A549 (cell line): Measurements from ENCODE around the gene NCLN. TPM values are rescaled to one million over a fixed set of nuclear protein-coding genes. Genes with fewer than 3 reads are reported as not detected.

Experiments used
- ATAC-seq, 2 experiments: fragments of 200-7000 bp in 1 of 2; fragments of >200 bp in 1 of 2; cut with Nextera tagmentation in 1 of 2; cut with Tn5 transposase in 1 of 2; 3 replicates each; pipeline versions ENCODE4 v1.8.0 to v1.9.1; 2018 to 2020; ENCODE audit warnings: mild to moderate bottlenecking in 1 of 2, moderate library complexity in 1 of 2
- CTCF ChIA-PET: fragments of 300-600 bp; sonication (Branson Sonifier 250); formaldehyde crosslinking; extraction: SDS; loops from one replicate; lab custom pipeline; 2021; ENCODE audit warnings: antibody characterized with exemption, inconsistent platforms; lab: Yijun Ruan, JAX
- POLR2A ChIA-PET: fragments of 350-600 bp; formaldehyde crosslinking; extraction: SDS; loops from one replicate; lab custom pipeline; 2021; ENCODE audit warnings: antibody characterized with exemption, inconsistent platforms; lab: Yijun Ruan, JAX
- DNase-seq, 2 experiments: peaks; one replicate each; pipeline versions ENCODE4 v3.0.0 to v3.0.0-alpha.2; 2011 to 2016; ENCODE audit warnings: low read depth in 1 of 2, low spot score in 1 of 2
- FAIRE-seq: peaks from 2 replicates; lab custom pipeline; 2011; peaks lifted over from hg19 to GRCh38; lab: Jason Lieb, UNC
- H3K27ac ChIP-seq, 2 experiments: fragments of >200 bp; sonication (Bioruptor Twin); formaldehyde crosslinking; 3 replicates each; pipeline ENCODE4 v1.5.1; 2016 to 2017
- H3K4me1 ChIP-seq: fragments of >200 bp; sonication (Bioruptor Twin); formaldehyde crosslinking; 3 replicates; pipeline ENCODE4 v1.6.1; 2016
- H3K4me2 ChIP-seq: fragments of >200 bp; sonication (Bioruptor Twin); formaldehyde crosslinking; 3 replicates; pipeline ENCODE4 v1.6.1; 2016
- H3K4me3 ChIP-seq: fragments of >200 bp; sonication (Bioruptor Twin); formaldehyde crosslinking; 3 replicates; pipeline ENCODE4 v1.5.1; 2016
- H3K9me3 ChIP-seq: fragments of >200 bp; sonication (Bioruptor Twin); formaldehyde crosslinking; 3 replicates; pipeline ENCODE4 v1.6.1; 2016
- ATOH8 ChIP-seq: fragments of 250-450 bp; sonication (Bioruptor Pico); IDR thresholded peaks from 2 replicates; pipeline ENCODE4 v1.5.0; 2020; ENCODE audit warnings: low read depth, mild to moderate bottlenecking, moderate library complexity
- CBX2 ChIP-seq: fragments of 200-600 bp; sonication (generic); IDR thresholded peaks from 2 replicates; pipeline ENCODE4 v1.6.1; 2016; ENCODE audit warnings: low read depth, mild to moderate bottlenecking, borderline replicate concordance
- CBX8 ChIP-seq: fragments of 200-600 bp; sonication (generic); IDR thresholded peaks from 2 replicates; pipeline ENCODE4 v1.6.1; 2016
- CEBPB ChIP-seq, 2 experiments: fragments of >200 bp in 1 of 2; sonication (Bioruptor Twin) in 1 of 2; formaldehyde crosslinking in 1 of 2; IDR thresholded peaks; 2 replicates each; pipeline ENCODE4 v1.6.1; 2012 to 2016
- CTCF ChIP-seq: fragments of >200 bp; sonication (Bioruptor Twin); formaldehyde crosslinking; IDR thresholded peaks from 3 replicates; pipeline ENCODE4 v1.5.1; 2016
- E2F6 ChIP-seq: IDR thresholded peaks from 2 replicates; pipeline ENCODE4 v1.6.1; 2012; ENCODE audit warnings: low read depth, borderline replicate concordance
- EHMT2 ChIP-seq: fragments of 200-600 bp; sonication (generic); IDR thresholded peaks from 2 replicates; pipeline ENCODE4 v1.6.1; 2016; ENCODE audit warnings: antibody characterized with exemption, low read depth, mild to moderate bottlenecking, moderate library complexity
- ELK1 ChIP-seq: fragments of 150-350 bp; IDR thresholded peaks from 2 replicates; pipeline ENCODE4 v1.6.1; 2014; ENCODE audit warnings: low read depth, mild to moderate bottlenecking, low read length
- EP300 ChIP-seq, 2 experiments: fragments of >200 bp; sonication (Bioruptor Twin); formaldehyde crosslinking; IDR thresholded peaks; 2 replicates in 1 of 2; 3 replicates in 1 of 2; pipeline ENCODE4 v1.6.1; 2016 to 2017
- FOSL2 ChIP-seq, 2 experiments: fragments of 450-650 bp in 1 of 2; fragments of >200 bp in 1 of 2; sonication (Bioruptor Twin) in 1 of 2; formaldehyde crosslinking; IDR thresholded peaks; 2 replicates each; pipeline versions ENCODE4 v1.5.0 to v1.6.1; 2016 to 2020; ENCODE audit warnings: mild to moderate bottlenecking in 1 of 2, moderate library complexity in 1 of 2
- GATA3 ChIP-seq: IDR thresholded peaks from 2 replicates; pipeline ENCODE4 v1.6.1; 2012; ENCODE audit warnings: borderline replicate concordance
- HDAC2 ChIP-seq: fragments of 200-600 bp; sonication (generic); IDR thresholded peaks from 2 replicates; pipeline ENCODE4 v1.6.1; 2016
- HES2 ChIP-seq: fragments of >200 bp; sonication (Bioruptor Twin); formaldehyde crosslinking; IDR thresholded peaks from 2 replicates; pipeline ENCODE4 v1.6.1; 2016
- HMGXB4 ChIP-seq: fragments of 250-450 bp; sonication (Bioruptor Pico); IDR thresholded peaks from 2 replicates; pipeline ENCODE4 v1.5.0; 2021; ENCODE audit warnings: mild to moderate bottlenecking, moderate library complexity, borderline replicate concordance
- HOXA7 ChIP-seq: fragments of 250-450 bp; sonication (Bioruptor Pico); IDR thresholded peaks from 2 replicates; pipeline ENCODE4 v1.5.0; 2020; ENCODE audit warnings: mild to moderate bottlenecking, moderate library complexity
- KDM5A ChIP-seq: fragments of 200-600 bp; sonication (generic); IDR thresholded peaks from 2 replicates; pipeline ENCODE4 v1.6.1; 2016; ENCODE audit warnings: antibody characterized with exemption, mild to moderate bottlenecking
- NFE2L2 ChIP-seq: fragments of 150-350 bp; conservative IDR thresholded peaks from 2 replicates; pipeline ENCODE4 v1.6.1; 2014; ENCODE audit warnings: low read length
- PHF8 ChIP-seq: fragments of 200-600 bp; sonication (generic); IDR thresholded peaks from 2 replicates; pipeline ENCODE4 v1.6.1; 2016; ENCODE audit warnings: low read depth, mild to moderate bottlenecking, antibody characterized with exemption, moderate library complexity, borderline replicate concordance
- POLR2AphosphoS2 ChIP-seq: conservative IDR thresholded peaks from 2 replicates; pipeline ENCODE4 v1.6.1; 2012; ENCODE audit warnings: low read length, improper control_type of control experiment, inconsistent platforms
- RARB ChIP-seq: fragments of 250-450 bp; sonication (Bioruptor Pico); IDR thresholded peaks from 2 replicates; pipeline ENCODE4 v1.8.0; 2021; ENCODE audit warnings: mild to moderate bottlenecking, moderate library complexity
- ZNF302 ChIP-seq: fragments of 250-450 bp; sonication (Bioruptor Pico); IDR thresholded peaks from 2 replicates; pipeline ENCODE4 v1.9.0; 2021; ENCODE audit warnings: inconsistent platforms, mild to moderate bottlenecking, moderate library complexity
- ZSCAN20 ChIP-seq: fragments of 250-450 bp; sonication (Bioruptor Pico); IDR thresholded peaks from 2 replicates; pipeline ENCODE4 v1.8.0; 2022; ENCODE audit warnings: mild to moderate bottlenecking, moderate library complexity
- WGBS: methylation state at CpG from one replicate; pipeline ENCODE4 v1.1.6; 2017; ENCODE audit errors: missing lambda C conversion rate; 5-methylcytosine and 5-hydroxymethylcytosine counted together
- polyA plus RNA-seq, 4 experiments: library from polyadenylated mRNA; depleted of rRNA in 3 of 4; stranded (reverse); fragments of >200 nt; fragmentation: RNase III in 1 of 4; extraction: RNeasy Plus Mini Kit Qiagen cat#74134 plus additional on column Dnase treatment in 1 of 4; gene quantifications; 2 replicates in 3 of 4; 3 replicates in 1 of 4; pipeline ENCODE4 v1.2.3, GENCODE V29; 2011 to 2017

Gene NCLN
- polyA plus RNA-seq, 2 of the 4 experiments (the other 2 are of a cell fraction), result 22.8 to 58.5 TPM

GRCh38 chr19:3148503-3148902 is 37.2 kb upstream of the NCLN start:
- ChIA-PET CTCF (interaction anchor here (3.4 to 8.8 kb wide), 2 partner anchors 13 to 19 kb away, joined by 28 to 96 read pairs; no protein-coding TSS in a partner anchor), POLR2A (no interaction called here)
- DNase-seq, result no peak
- no peak for FAIRE-seq
- no peak overlapping the region for H3K4me3 ChIP-seq
- H3K27ac ChIP-seq, result no peak overlapping the region
- no peak for ATAC-seq
- no peak overlapping the region for H3K4me2 ChIP-seq
- H3K4me1 ChIP-seq, result no peaks in the 10 kb centered on the region
- TF ChIP-seq GATA3, result no peak
- no peak for TF ChIP-seq PHF8
- TF ChIP-seq FOSL2 (IDR thresholded peaks at IDR 0.05), result no peak
- no peak for TF ChIP-seq FOSL2 (CRISPR knock-in tag; IDR thresholded peaks at IDR 0.05)
- TF ChIP-seq ZSCAN20 (CRISPR knock-in tag), result no peak
- no peak for TF ChIP-seq E2F6
- no peak for TF ChIP-seq EHMT2
- TF ChIP-seq ELK1, result no peak
- TF ChIP-seq POLR2AphosphoS2, result no peak
- no peak for TF ChIP-seq CBX2
- TF ChIP-seq HDAC2, result no peak
- no peak for TF ChIP-seq CEBPB (IDR thresholded peaks at IDR 0.05)
- TF ChIP-seq NFE2L2, result no peak
- TF ChIP-seq CBX8, result no peak
- TF ChIP-seq, all 56 proteins: peak for 0
- WGBS, result 89% methylated on average over 15 of the region's 20 CpGs
- no peaks in the 10 kb centered on the region for H3K9me3 ChIP-seq

- POLR2A ChIA-PET, result no interaction called here
- FAIRE-seq, result no peak
- 77% methylated on average over 6 of the region's 6 CpGs for WGBS
- DNase-seq, result no peak
- H3K9me3 ChIP-seq, result no peaks in the 10 kb centered on the region
- TF ChIP-seq HMGXB4 (CRISPR knock-in tag) (no peak), CTCF (no peak), ZNF302 (CRISPR knock-in tag) (no peak), HES2 (no peak), GATA3 (no peak), HOXA7 (no peak), KDM5A (no peak), RARB (no peak), ATOH8 (no peak), EP300 (IDR thresholded peaks at IDR 0.05) (no peak)
- no peak for ATAC-seq
- no peaks in the 10 kb centered on the region for H3K4me1 ChIP-seq
- H3K4me3 ChIP-seq, result no peak overlapping the region
- H3K27ac ChIP-seq, result no peak overlapping the region
- CTCF ChIA-PET, result no interaction called here
- no peak overlapping the region for H3K4me2 ChIP-seq
Observed at GRCh38 chr19:3149089-3149488, 36.6 kb upstream of the NCLN start.
